ENCODE data around the gene KRT8. TPM values are rescaled to one million over a fixed set of nuclear protein-coding genes. Genes with fewer than 3 reads are reported as not detected.

KRT8 gene
- total RNA-seq, 1 donor from 2014 or later, result 18.6 TPM

DNA sequence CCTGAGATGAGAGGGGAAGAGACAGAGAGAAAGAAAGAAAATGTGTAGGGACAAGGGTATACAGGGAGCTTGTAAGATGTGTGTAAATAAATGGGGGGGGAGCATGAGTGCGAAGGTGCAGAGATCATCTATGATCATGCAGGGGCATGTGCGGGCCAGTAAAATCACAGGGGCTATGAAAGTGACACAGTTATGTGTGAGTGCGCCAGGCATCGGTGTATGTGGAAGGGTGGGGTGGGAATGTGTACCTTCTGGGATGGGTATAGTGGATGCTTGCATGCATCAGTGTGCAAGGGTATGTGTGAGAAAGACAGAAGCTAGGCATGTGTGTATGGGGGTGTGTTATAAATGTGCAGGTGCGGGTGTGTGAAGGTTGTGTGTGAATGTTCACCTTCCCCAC, 37.7 kb downstream of the KRT8 start:
- Mint-ChIP-seq H3K4me3 (ENCODE audit: unreplicated experiment) (no peak overlapping the region), H3K27me3 (ENCODE audit: unreplicated experiment) (no peaks in the 10 kb centered on the region), H3K9me3 (ENCODE audit: unreplicated experiment) (no peaks in the 10 kb centered on the region), H3K4me1 (ENCODE audit: unreplicated experiment) (peaks cover 34% of the 10 kb centered on the region), H3K36me3 (ENCODE audit: unreplicated experiment) (no peaks in the 10 kb centered on the region), H3K27ac (ENCODE audit: unreplicated experiment) (no peak overlapping the region)
- TF ChIP-seq, protein P1, sequence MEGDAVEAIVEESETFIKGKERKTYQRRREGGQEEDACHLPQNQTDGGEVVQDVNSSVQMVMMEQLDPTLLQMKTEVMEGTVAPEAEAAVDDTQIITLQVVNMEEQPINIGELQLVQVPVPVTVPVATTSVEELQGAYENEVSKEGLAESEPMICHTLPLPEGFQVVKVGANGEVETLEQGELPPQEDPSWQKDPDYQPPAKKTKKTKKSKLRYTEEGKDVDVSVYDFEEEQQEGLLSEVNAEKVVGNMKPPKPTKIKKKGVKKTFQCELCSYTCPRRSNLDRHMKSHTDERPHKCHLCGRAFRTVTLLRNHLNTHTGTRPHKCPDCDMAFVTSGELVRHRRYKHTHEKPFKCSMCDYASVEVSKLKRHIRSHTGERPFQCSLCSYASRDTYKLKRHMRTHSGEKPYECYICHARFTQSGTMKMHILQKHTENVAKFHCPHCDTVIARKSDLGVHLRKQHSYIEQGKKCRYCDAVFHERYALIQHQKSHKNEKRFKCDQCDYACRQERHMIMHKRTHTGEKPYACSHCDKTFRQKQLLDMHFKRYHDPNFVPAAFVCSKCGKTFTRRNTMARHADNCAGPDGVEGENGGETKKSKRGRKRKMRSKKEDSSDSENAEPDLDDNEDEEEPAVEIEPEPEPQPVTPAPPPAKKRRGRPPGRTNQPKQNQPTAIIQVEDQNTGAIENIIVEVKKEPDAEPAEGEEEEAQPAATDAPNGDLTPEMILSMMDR (IDR thresholded peaks at IDR 0.05), result no peak
- no peak for DNase-seq (ENCODE audit: extremely low spot score, unreplicated experiment)

DNA sequence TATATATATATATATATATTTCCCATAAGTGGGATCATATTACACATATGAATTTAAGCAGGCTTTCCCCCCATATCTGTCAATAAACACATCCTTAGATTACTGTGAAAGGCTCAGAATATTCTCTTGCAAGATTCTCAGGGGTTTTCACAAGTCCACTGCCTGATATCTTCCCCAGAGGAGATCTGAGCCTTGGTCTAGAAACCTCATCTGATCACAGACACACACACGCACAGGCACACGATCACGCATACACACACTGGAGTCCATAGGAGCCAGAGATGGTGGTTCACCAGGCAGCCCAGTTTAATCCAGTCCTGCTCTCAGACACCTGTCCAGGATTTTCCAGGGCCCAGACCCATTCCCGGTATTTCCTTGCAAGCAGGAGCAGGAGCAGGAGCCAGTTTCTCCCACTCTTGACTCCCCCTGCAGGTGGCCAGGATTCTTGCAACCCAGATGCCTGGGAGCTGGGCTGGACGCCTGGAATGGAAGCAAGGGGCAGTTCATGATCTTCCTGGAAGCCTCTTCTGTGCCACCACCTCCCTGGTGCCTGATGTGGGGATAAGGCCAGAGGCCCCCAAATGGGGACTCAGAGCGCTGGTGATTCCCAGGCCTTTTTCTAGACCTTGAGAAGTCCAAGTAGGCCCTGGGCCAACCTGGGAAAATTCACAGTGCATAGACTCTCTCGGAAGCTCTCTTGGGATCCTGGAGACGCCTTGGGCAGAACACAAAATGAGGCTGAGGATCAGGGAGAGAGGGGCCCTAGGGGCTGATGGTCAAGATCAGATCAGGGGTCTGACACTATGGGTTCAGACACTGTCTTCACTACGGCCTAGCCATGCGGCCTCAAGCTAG, 39.6 kb downstream of the KRT8 start:
- H3K36me3 Mint-ChIP-seq (ENCODE audit: unreplicated experiment), result no peaks in the 10 kb centered on the region
- H3K9me3 Mint-ChIP-seq (ENCODE audit: unreplicated experiment), result no peaks in the 10 kb centered on the region
- H3K4me1 Mint-ChIP-seq (ENCODE audit: unreplicated experiment), result peaks cover 18% of the 10 kb centered on the region
- DNase-seq (ENCODE audit: extremely low spot score, unreplicated experiment), result peak; percentile 89
- H3K27me3 Mint-ChIP-seq (ENCODE audit: unreplicated experiment), result no peaks in the 10 kb centered on the region
- no peak overlapping the region for H3K4me3 Mint-ChIP-seq (ENCODE audit: unreplicated experiment)
- H3K27ac Mint-ChIP-seq (ENCODE audit: unreplicated experiment), result no peak overlapping the region
- TF ChIP-seq, protein P1 (IDR thresholded peaks at IDR 0.05), result peak; percentile 79

DNA sequence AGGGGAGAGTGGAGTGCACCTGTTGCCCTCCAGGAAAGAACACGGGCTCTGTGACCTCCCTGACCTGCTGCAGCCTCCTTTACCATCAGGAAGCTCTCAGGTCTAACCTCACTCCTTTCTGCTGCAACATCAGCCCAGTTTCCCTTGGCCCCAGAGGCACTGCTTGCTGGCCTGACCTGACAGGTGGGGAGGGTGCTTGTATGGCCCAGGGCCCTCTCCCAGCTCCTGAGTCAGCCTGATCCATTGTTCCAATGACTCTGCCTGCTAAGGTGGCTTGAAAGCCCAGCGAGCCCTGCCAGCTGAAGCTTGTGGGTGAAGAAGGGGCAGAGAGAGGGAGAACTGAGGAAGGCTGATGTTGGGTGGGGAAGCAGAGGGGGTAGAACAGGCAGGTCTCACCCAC, 42.9 kb downstream of the KRT8 start:
- TF ChIP-seq, protein P1 (IDR thresholded peaks at IDR 0.05), result no peak
- H3K4me1 Mint-ChIP-seq (ENCODE audit: unreplicated experiment), result peaks cover 14% of the 10 kb centered on the region
- no peak overlapping the region for H3K27ac Mint-ChIP-seq (ENCODE audit: unreplicated experiment)
- no peaks in the 10 kb centered on the region for H3K9me3 Mint-ChIP-seq (ENCODE audit: unreplicated experiment)
- no peaks in the 10 kb centered on the region for H3K36me3 Mint-ChIP-seq (ENCODE audit: unreplicated experiment)
- H3K27me3 Mint-ChIP-seq (ENCODE audit: unreplicated experiment), result peaks cover 2% of the 10 kb centered on the region
- DNase-seq (ENCODE audit: extremely low spot score, unreplicated experiment), result no peak
- no peak overlapping the region for H3K4me3 Mint-ChIP-seq (ENCODE audit: unreplicated experiment)

DNA sequence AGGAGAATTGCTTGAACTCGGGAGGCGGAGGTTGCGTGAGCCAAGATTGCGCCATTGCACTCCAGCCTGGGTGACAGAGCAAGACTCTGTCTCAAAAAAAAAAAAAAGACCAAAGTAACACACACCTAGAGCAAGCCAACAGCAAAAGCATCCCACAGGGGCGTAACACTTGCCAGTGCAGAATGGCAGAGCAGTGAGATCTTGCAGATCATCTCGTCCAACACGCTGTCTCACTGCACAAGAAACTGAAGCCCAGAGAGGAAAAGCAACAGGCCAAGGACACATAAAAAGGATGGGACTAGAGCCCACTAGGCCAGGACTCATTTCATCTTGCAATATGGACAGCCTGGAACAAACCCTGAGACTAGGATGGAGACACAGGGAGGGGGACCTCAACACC, 43.4 kb downstream of the KRT8 start:
- Mint-ChIP-seq H3K4me3 (ENCODE audit: unreplicated experiment) (no peak overlapping the region), H3K27me3 (ENCODE audit: unreplicated experiment) (peaks cover 6% of the 10 kb centered on the region), H3K27ac (ENCODE audit: unreplicated experiment) (no peak overlapping the region), H3K36me3 (ENCODE audit: unreplicated experiment) (no peaks in the 10 kb centered on the region), H3K4me1 (ENCODE audit: unreplicated experiment) (peaks cover 13% of the 10 kb centered on the region), H3K9me3 (ENCODE audit: unreplicated experiment) (no peaks in the 10 kb centered on the region)
- TF ChIP-seq, protein P1 (IDR thresholded peaks at IDR 0.05), result no peak
- no peak for DNase-seq (ENCODE audit: extremely low spot score, unreplicated experiment)

DNA sequence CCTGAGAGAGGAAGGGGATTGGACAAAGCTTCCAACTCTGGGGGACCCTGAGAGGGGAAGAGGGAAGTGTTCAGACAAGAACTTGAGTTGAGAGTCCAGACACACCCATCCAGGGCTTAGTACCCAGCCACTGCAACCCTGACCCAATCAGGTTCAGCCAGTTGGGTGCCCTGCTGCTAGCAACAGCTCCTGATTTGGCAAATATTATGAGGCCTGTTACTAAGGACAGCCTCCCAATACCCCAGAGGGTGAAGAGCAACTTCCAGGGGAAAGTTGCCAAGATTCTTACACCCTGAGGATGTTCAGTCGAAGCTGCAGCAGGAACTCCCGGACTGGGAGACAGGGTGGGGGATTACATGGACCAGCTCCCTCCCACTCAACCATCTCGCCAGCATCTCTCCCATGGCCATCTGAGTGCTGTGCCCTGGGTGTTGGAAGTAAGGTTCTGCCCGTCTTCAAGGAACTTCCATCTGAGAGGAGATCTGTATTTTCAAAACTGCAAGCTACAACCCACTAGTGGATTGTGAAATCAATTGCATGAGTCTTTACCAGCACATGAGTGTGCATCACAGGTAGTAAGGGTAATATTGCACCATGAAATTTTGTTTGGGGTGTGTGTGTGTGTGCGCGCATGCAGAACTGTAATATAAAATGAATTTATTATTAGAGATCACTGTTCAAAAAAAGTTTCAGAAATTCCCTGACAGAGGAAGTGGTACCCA, 44.6 kb downstream of the KRT8 start:
- Mint-ChIP-seq H3K36me3 (ENCODE audit: unreplicated experiment) (no peaks in the 10 kb centered on the region), H3K27me3 (ENCODE audit: unreplicated experiment) (peaks cover 11% of the 10 kb centered on the region), H3K4me1 (ENCODE audit: unreplicated experiment) (peaks cover 11% of the 10 kb centered on the region), H3K4me3 (ENCODE audit: unreplicated experiment) (no peak overlapping the region), H3K9me3 (ENCODE audit: unreplicated experiment) (no peaks in the 10 kb centered on the region), H3K27ac (ENCODE audit: unreplicated experiment) (peak overlapping the region; percentile 81)
- TF ChIP-seq, protein P1 (IDR thresholded peaks at IDR 0.05), result no peak
- DNase-seq (ENCODE audit: extremely low spot score, unreplicated experiment), result no peak

Measured in osteocyte (in vitro differentiated cells).